Measurements from ENCODE around the gene IFFO2.
"Not testable (repeated sequence)": the region's sequence is repeated elsewhere in the genome, so short reads cannot be mapped to it uniquely, and the experiment has no call there.

DNA sequence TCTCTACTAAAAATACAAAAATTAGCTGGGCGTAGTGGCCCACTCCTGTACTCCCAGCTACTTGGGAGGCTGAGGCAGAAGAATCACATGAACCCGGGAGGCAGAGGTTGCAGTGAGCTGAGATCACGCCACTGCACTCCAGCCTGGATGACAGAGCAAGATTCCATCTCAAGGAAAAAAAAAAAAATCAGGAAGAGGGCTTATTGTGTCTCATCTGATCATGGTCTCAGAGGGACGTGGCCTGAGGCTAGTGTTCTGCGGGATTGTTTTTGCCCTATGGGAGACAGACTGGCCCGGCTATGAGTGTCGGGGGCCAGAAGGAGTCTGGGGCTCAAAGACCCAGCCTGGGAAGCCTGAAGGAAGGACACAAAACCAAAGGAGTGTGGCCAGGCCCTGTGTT lies 64.6 kb downstream of the IFFO2 start:
- TF ChIP-seq, protein P1, sequence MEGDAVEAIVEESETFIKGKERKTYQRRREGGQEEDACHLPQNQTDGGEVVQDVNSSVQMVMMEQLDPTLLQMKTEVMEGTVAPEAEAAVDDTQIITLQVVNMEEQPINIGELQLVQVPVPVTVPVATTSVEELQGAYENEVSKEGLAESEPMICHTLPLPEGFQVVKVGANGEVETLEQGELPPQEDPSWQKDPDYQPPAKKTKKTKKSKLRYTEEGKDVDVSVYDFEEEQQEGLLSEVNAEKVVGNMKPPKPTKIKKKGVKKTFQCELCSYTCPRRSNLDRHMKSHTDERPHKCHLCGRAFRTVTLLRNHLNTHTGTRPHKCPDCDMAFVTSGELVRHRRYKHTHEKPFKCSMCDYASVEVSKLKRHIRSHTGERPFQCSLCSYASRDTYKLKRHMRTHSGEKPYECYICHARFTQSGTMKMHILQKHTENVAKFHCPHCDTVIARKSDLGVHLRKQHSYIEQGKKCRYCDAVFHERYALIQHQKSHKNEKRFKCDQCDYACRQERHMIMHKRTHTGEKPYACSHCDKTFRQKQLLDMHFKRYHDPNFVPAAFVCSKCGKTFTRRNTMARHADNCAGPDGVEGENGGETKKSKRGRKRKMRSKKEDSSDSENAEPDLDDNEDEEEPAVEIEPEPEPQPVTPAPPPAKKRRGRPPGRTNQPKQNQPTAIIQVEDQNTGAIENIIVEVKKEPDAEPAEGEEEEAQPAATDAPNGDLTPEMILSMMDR (IDR thresholded peaks at IDR 0.05), result not testable (repeated sequence)
- TF ChIP-seq JUND (IDR thresholded peaks at IDR 0.05); GABPA (IDR thresholded peaks at IDR 0.05; ENCODE audit: low read depth); POLR2AphosphoS5 (IDR thresholded peaks at IDR 0.05; ENCODE audit: low read depth, low read length): not testable (repeated sequence)

Data from SK-N-SH (cell line).